Dendritic cell treated with granulocyte-macrophage colony-stimulating factor and Interleukin-4, amounts not matched to agents 40 ng/mL and 50 ng/mL, for 4 days (primary cell): ENCODE data around the gene SLC25A29.

Experiments used
- H3K27ac Mint-ChIP-seq: one replicate; pipeline ENCODE4 v1.8.0; 2022; ENCODE audit warnings: mild to moderate bottlenecking, mixed read lengths
- H3K27me3 Mint-ChIP-seq: one replicate; pipeline ENCODE4 v1.8.0; 2022; ENCODE audit warnings: mild to moderate bottlenecking, mixed read lengths
- H3K36me3 Mint-ChIP-seq: one replicate; pipeline ENCODE4 v1.8.0; 2022; ENCODE audit warnings: low read depth, mixed read lengths
- H3K4me1 Mint-ChIP-seq: one replicate; pipeline ENCODE4 v1.8.0; 2022; ENCODE audit warnings: low read depth, mixed read lengths
- H3K4me3 Mint-ChIP-seq: one replicate; pipeline ENCODE4 v1.8.0; 2022; ENCODE audit warnings: mild to moderate bottlenecking, moderate library complexity, mixed read lengths
- H3K9me3 Mint-ChIP-seq: one replicate; pipeline ENCODE4 v1.8.0; 2022; ENCODE audit warnings: mixed read lengths
- intact Hi-C: fragments of 100-400 bp; cut with micrococcal nuclease; formaldehyde crosslinking; loops from one replicate; pipeline ENCODE4 v1.15.0; 2022

The SLC25A29 gene

GRCh38 chr14:100281286-100282082 is 24.8 kb downstream of the SLC25A29 start:
- intact Hi-C loops = loop anchor here (10.0 kb wide), 1 partner anchor 373 kb away; no protein-coding TSS in a partner anchor
- Mint-ChIP-seq H3K4me1 (peaks cover 39% of the 10 kb centered on the region), H3K36me3 (peaks cover 67% of the 10 kb centered on the region), H3K27me3 (peaks cover 5% of the 10 kb centered on the region), H3K4me3 (no peak overlapping the region), H3K27ac (no peak overlapping the region), H3K9me3 (no peaks in the 10 kb centered on the region)

- H3K4me3 Mint-ChIP-seq = no peak overlapping the region
- H3K36me3 Mint-ChIP-seq = peaks cover 86% of the 10 kb centered on the region
- intact Hi-C loops = loop anchor here (5.0 kb wide), 1 partner anchor 37 kb away; no protein-coding TSS in a partner anchor
- H3K4me1 Mint-ChIP-seq = peaks cover 44% of the 10 kb centered on the region
- peaks cover 5% of the 10 kb centered on the region for H3K27me3 Mint-ChIP-seq
- H3K27ac Mint-ChIP-seq = no peak overlapping the region
- no peaks in the 10 kb centered on the region for H3K9me3 Mint-ChIP-seq
Observed at GRCh38 chr14:100279563-100279962, 26.7 kb downstream of the SLC25A29 start.

GRCh38 chr14:100279133-100279532 is 27.1 kb downstream of the SLC25A29 start:
- H3K36me3 Mint-ChIP-seq = peaks cover 90% of the 10 kb centered on the region
- peaks cover under 1% of the 10 kb centered on the region for H3K27me3 Mint-ChIP-seq
- peaks cover 44% of the 10 kb centered on the region for H3K4me1 Mint-ChIP-seq
- intact Hi-C loops = loop anchor here (5.0 kb wide), 1 partner anchor 37 kb away; no protein-coding TSS in a partner anchor
- no peak overlapping the region for H3K27ac Mint-ChIP-seq
- no peaks in the 10 kb centered on the region for H3K9me3 Mint-ChIP-seq
- H3K4me3 Mint-ChIP-seq = no peak overlapping the region

- peaks cover 93% of the 10 kb centered on the region for H3K36me3 Mint-ChIP-seq
- no peaks in the 10 kb centered on the region for H3K9me3 Mint-ChIP-seq
- peaks cover 45% of the 10 kb centered on the region for H3K4me1 Mint-ChIP-seq
- intact Hi-C loops = loop anchor here (5.0 kb wide), 1 partner anchor 36 kb away; no protein-coding TSS in a partner anchor
- peak overlapping the region; percentile 45 for H3K27ac Mint-ChIP-seq
- H3K4me3 Mint-ChIP-seq = no peak overlapping the region
- no peaks in the 10 kb centered on the region for H3K27me3 Mint-ChIP-seq
Observed at GRCh38 chr14:100278702-100279101, 27.5 kb downstream of the SLC25A29 start.

GRCh38 chr14:100275214-100275613 is 31.0 kb downstream of the SLC25A29 start:
- intact Hi-C loops = loop anchor here (5.0 kb wide), 1 partner anchor 33 kb away; no protein-coding TSS in a partner anchor
- H3K9me3 Mint-ChIP-seq = no peaks in the 10 kb centered on the region
- H3K36me3 Mint-ChIP-seq = peaks cover 61% of the 10 kb centered on the region
- peak overlapping the region; percentile 45 for H3K27ac Mint-ChIP-seq
- no peak overlapping the region for H3K4me3 Mint-ChIP-seq
- no peaks in the 10 kb centered on the region for H3K27me3 Mint-ChIP-seq
- peaks cover 45% of the 10 kb centered on the region for H3K4me1 Mint-ChIP-seq

GRCh38 chr14:100274250-100274649 is 32.0 kb downstream of the SLC25A29 start:
- H3K36me3 Mint-ChIP-seq = peaks cover 53% of the 10 kb centered on the region
- no peaks in the 10 kb centered on the region for H3K27me3 Mint-ChIP-seq
- intact Hi-C loops = no loop called here
- H3K27ac Mint-ChIP-seq = no peak overlapping the region
- peaks cover 37% of the 10 kb centered on the region for H3K4me1 Mint-ChIP-seq
- no peak overlapping the region for H3K4me3 Mint-ChIP-seq
- no peaks in the 10 kb centered on the region for H3K9me3 Mint-ChIP-seq

GRCh38 chr14:100271247-100271939 is 34.9 kb downstream of the SLC25A29 start:
- H3K27me3 Mint-ChIP-seq = no peaks in the 10 kb centered on the region
- H3K36me3 Mint-ChIP-seq = peaks cover 51% of the 10 kb centered on the region
- H3K27ac Mint-ChIP-seq = no peak overlapping the region
- H3K9me3 Mint-ChIP-seq = no peaks in the 10 kb centered on the region
- H3K4me3 Mint-ChIP-seq = no peak overlapping the region
- intact Hi-C loops = no loop called here
- peaks cover 33% of the 10 kb centered on the region for H3K4me1 Mint-ChIP-seq

GRCh38 chr14:100268591-100269207 is 37.5 kb downstream of the SLC25A29 start:
- Mint-ChIP-seq H3K36me3 (peaks cover 53% of the 10 kb centered on the region), H3K9me3 (no peaks in the 10 kb centered on the region), H3K4me1 (peaks cover 35% of the 10 kb centered on the region), H3K4me3 (no peak overlapping the region), H3K27ac (no peak overlapping the region), H3K27me3 (no peaks in the 10 kb centered on the region)
- intact Hi-C loops = no loop called here

- peaks cover 60% of the 10 kb centered on the region for H3K36me3 Mint-ChIP-seq
- H3K9me3 Mint-ChIP-seq = no peaks in the 10 kb centered on the region
- peaks cover 35% of the 10 kb centered on the region for H3K4me1 Mint-ChIP-seq
- H3K4me3 Mint-ChIP-seq = no peak overlapping the region
- intact Hi-C loops = no loop called here
- H3K27me3 Mint-ChIP-seq = no peaks in the 10 kb centered on the region
- no peak overlapping the region for H3K27ac Mint-ChIP-seq
Observed at GRCh38 chr14:100267990-100268389, 38.3 kb downstream of the SLC25A29 start.

GRCh38 chr14:100263141-100263540 is 43.1 kb downstream of the SLC25A29 start:
- no peak overlapping the region for H3K4me3 Mint-ChIP-seq
- H3K4me1 Mint-ChIP-seq = peaks cover 58% of the 10 kb centered on the region
- intact Hi-C loops = no loop called here
- H3K9me3 Mint-ChIP-seq = no peaks in the 10 kb centered on the region
- H3K27me3 Mint-ChIP-seq = no peaks in the 10 kb centered on the region
- H3K36me3 Mint-ChIP-seq = peaks cover 67% of the 10 kb centered on the region
- no peak overlapping the region for H3K27ac Mint-ChIP-seq

- no peak overlapping the region for H3K27ac Mint-ChIP-seq
- peaks cover 64% of the 10 kb centered on the region for H3K4me1 Mint-ChIP-seq
- no peaks in the 10 kb centered on the region for H3K27me3 Mint-ChIP-seq
- no peaks in the 10 kb centered on the region for H3K9me3 Mint-ChIP-seq
- H3K36me3 Mint-ChIP-seq = peaks cover 61% of the 10 kb centered on the region
- H3K4me3 Mint-ChIP-seq = no peak overlapping the region
- intact Hi-C loops = no loop called here
Observed at GRCh38 chr14:100262545-100262944, 43.7 kb downstream of the SLC25A29 start.

- Mint-ChIP-seq H3K9me3 (no peaks in the 10 kb centered on the region), H3K36me3 (peaks cover 54% of the 10 kb centered on the region), H3K27ac (peak overlapping the region; percentile 10), H3K4me1 (peaks cover 67% of the 10 kb centered on the region), H3K4me3 (no peak overlapping the region), H3K27me3 (no peaks in the 10 kb centered on the region)
- intact Hi-C loops = no loop called here
Observed at GRCh38 chr14:100261621-100262020, 44.6 kb downstream of the SLC25A29 start.

GRCh38 chr14:100256339-100256895 is 49.8 kb downstream of the SLC25A29 start:
- Mint-ChIP-seq H3K27me3 (no peaks in the 10 kb centered on the region), H3K36me3 (peaks cover 7% of the 10 kb centered on the region), H3K27ac (no peak overlapping the region), H3K9me3 (no peaks in the 10 kb centered on the region), H3K4me1 (peaks cover 65% of the 10 kb centered on the region), H3K4me3 (no peak overlapping the region)
- intact Hi-C loops = no loop called here
